Stimulated activated CD4-positive, alpha-beta T cell treated with anti-CD3 and anti-CD28 coated beads, Interleukin-4, amount 100 ng/mL, for 48 hours (primary cell): ENCODE data around the gene PLXNA3.
A peak's percentile ranks its signal among the peaks of the same experiment; 100 is the strongest.

ENCODE experiments used
- DNase-seq, 2 donors: peaks; one replicate each; pipeline ENCODE4 v3.0.0-alpha.2; 2020; ENCODE audit warnings: low read depth in 2 of 2

Gene PLXNA3

GRCh38 chrX:154458116-154458953 is at the start of gene PLXNA3:
Gene PLXNA3, plus strand, starts transcription at chrX:154458281. Its CDS starts 1,903 bp downstream, at chrX:154460184.
- peak; percentile 48 to 54 for DNase-seq

GRCh38 chrX:154408659-154409221 is 49.3 kb upstream of the PLXNA3 start:
- no peak for DNase-seq

- DNase-seq, result no peak
Observed at GRCh38 chrX:154409222-154409871, 48.7 kb upstream of the PLXNA3 start, which contains the start of gene DNASE1L1. Gene DNASE1L1, minus strand, starts transcription at chrX:154409254. Its CDS starts 3,686 bp downstream, at chrX:154405568.

- DNase-seq, result peak in 1 of 2 donors; percentile 42
Observed at GRCh38 chrX:154411981-154412340, 46.1 kb upstream of the PLXNA3 start.

- DNase-seq, result no peak
Observed at GRCh38 chrX:154412468-154412867, 45.6 kb upstream of the PLXNA3 start.

- DNase-seq, result no peak
Observed at GRCh38 chrX:154413142-154413541, 44.9 kb upstream of the PLXNA3 start.

- DNase-seq, result no peak
Observed at GRCh38 chrX:154417157-154417556, 40.9 kb upstream of the PLXNA3 start.

- DNase-seq, result no peak
Observed at GRCh38 chrX:154419189-154419588, 38.9 kb upstream of the PLXNA3 start.

GRCh38 chrX:154419688-154420401 is 38.2 kb upstream of the PLXNA3 start:
- no peak for DNase-seq

GRCh38 chrX:154420402-154420756 is 37.7 kb upstream of the PLXNA3 start:
- no peak for DNase-seq

- DNase-seq, result no peak
Observed at GRCh38 chrX:154426916-154427770, 30.9 kb upstream of the PLXNA3 start.

GRCh38 chrX:154428176-154429171 is 29.6 kb upstream of the PLXNA3 start, which contains the start of gene ATP6AP1:
Gene ATP6AP1, plus strand, starts transcription at chrX:154428677. Its CDS starts 16 bp downstream, at chrX:154428693.
- peak; percentile 78 to 84 for DNase-seq

- DNase-seq, result no peak
Observed at GRCh38 chrX:154429711-154430110, 28.4 kb upstream of the PLXNA3 start.

GRCh38 chrX:154430479-154430878 is 27.6 kb upstream of the PLXNA3 start:
- DNase-seq, result no peak

GRCh38 chrX:154430916-154431315 is 27.2 kb upstream of the PLXNA3 start:
- DNase-seq, result no peak

GRCh38 chrX:154431341-154431740 is 26.7 kb upstream of the PLXNA3 start:
- DNase-seq, result no peak

GRCh38 chrX:154432210-154432609 is 25.9 kb upstream of the PLXNA3 start:
- DNase-seq, result no peak

- no peak for DNase-seq
Observed at GRCh38 chrX:154433605-154434004, 24.5 kb upstream of the PLXNA3 start.

GRCh38 chrX:154434394-154435168 is 23.5 kb upstream of the PLXNA3 start:
- DNase-seq, result no peak
